Cardiac fibroblast (primary cell): ENCODE measurements around the gene PDE9A.

Experiments
- DNase-seq, 2 donors: peaks; one replicate each; pipeline versions ENCODE4 v3.0.0 to v3.0.0-alpha.2; 2010; ENCODE audit warnings: low read depth in 2 of 2
- H3K4me3 ChIP-seq, 2 donors: replicated peaks in 1 of 2; 1 replicate in 1 of 2; 2 replicates in 1 of 2; pipeline ENCODE4 v1.5.1; 2011; ENCODE audit warnings: low read depth in 2 of 2, low read length in 2 of 2, mild to moderate bottlenecking in 2 of 2, moderate library complexity in 1 of 2
- TF ChIP-seq, protein P1 (sequence below): IDR thresholded peaks from one replicate; pipeline ENCODE4 v1.5.1; 2011; ENCODE audit warnings: low read depth, mild to moderate bottlenecking, low read length, inconsistent platforms

The PDE9A gene

DNA sequence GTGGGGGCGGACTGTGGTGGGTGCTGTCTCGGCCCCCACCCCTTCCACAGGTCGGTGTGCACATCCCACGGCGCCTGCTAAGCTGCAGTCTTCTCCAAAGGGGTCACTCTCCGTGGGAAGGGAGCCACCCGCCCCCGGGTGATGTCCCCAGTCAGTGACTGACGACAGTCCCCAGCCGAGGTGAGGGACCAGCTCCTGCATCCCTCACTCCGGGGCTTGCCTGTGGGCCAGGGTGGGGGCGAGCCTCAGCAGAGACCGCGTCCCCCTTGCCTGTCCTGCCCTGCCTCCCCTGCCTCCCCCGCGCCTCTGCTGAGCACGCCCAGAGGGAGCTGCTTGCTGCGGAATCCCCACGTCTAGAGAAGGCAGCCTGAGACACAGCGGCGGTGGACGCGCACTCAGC is 35.9 kb upstream of the PDE9A start:
- no peak for DNase-seq
- TF ChIP-seq, protein P1, sequence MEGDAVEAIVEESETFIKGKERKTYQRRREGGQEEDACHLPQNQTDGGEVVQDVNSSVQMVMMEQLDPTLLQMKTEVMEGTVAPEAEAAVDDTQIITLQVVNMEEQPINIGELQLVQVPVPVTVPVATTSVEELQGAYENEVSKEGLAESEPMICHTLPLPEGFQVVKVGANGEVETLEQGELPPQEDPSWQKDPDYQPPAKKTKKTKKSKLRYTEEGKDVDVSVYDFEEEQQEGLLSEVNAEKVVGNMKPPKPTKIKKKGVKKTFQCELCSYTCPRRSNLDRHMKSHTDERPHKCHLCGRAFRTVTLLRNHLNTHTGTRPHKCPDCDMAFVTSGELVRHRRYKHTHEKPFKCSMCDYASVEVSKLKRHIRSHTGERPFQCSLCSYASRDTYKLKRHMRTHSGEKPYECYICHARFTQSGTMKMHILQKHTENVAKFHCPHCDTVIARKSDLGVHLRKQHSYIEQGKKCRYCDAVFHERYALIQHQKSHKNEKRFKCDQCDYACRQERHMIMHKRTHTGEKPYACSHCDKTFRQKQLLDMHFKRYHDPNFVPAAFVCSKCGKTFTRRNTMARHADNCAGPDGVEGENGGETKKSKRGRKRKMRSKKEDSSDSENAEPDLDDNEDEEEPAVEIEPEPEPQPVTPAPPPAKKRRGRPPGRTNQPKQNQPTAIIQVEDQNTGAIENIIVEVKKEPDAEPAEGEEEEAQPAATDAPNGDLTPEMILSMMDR: no peak
- no peak overlapping the region for H3K4me3 ChIP-seq

- no peak for DNase-seq
- TF ChIP-seq, protein P1: no peak
- no peak overlapping the region for H3K4me3 ChIP-seq
Measured at GRCh38 chr21:42618707-42619102, 34.7 kb upstream of the PDE9A start.

DNA sequence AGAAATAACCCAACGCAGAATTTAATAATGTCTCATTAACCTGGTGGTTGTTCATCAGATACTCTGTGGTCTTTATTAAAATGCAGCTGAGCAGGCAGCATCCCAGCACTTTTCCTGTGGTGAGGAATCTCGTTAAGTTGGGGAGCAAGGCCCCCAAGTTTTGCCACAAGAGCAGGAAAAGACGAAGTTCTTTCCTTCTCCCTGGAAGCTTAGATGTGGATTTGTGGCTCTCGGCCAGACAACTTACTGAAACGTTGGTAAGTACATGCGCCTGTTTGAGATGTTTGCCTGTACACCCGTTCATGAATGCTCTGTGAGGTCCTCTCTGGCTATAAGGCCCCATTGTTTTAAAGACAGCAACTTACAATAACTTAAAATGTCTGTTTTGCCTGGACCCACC is 34.3 kb upstream of the PDE9A start:
- TF ChIP-seq, protein P1: no peak
- no peak overlapping the region for H3K4me3 ChIP-seq
- no peak for DNase-seq

DNA sequence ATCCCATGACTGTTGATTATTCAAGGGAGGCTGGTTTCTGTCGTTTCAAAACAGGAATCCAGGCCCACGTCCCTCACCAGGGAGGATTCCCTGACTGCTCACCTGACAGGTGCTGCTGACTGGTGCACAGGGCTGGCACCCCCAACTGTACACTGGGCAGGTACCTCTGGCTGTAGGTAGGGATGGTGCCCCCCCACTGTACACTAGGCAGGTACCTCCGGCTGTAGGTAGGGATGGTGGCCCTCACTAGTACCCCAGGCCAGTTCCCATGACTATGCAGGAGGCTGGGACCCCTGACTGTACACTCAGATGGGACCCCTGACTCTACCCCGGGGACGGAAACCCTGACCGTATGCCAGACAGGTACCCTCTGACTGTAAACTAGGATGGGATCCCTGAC is 33.6 kb upstream of the PDE9A start:
- DNase-seq: no peak
- no peak overlapping the region for H3K4me3 ChIP-seq
- TF ChIP-seq, protein P1: no peak

DNA sequence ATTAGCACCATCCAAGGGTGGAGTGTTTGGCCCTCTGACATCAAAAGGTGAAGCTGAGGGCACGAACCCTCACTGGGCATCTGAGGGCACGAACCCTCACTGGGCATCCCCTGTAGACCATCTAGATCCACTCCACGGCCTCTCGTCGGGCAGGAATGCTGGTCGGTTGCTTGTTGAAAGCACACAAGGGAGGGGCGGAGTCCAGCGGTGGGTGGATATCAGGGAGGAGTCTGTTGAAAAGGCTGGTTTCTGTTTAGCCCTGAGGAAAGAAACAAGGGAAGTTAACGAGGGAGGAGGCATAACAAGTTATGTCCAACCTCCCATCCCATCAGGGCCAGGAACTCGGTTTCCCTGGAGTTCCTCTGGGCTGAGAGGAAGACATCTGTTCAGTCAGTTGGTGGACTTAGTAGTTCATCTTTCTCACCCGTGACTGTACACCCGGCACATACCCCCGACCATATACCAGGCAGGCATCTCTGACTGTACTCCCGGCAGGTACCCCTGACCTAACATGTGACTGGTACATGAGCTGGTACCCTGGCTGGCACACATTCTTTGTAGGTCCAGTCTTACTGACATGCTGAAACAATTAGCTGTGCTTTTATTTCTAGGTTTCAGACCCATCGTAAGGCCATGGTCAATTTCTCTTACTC is 32.1 kb upstream of the PDE9A start:
- no peak overlapping the region for H3K4me3 ChIP-seq
- TF ChIP-seq, protein P1: no peak
- peak in 1 of 2 donors; percentile 13 for DNase-seq

DNA sequence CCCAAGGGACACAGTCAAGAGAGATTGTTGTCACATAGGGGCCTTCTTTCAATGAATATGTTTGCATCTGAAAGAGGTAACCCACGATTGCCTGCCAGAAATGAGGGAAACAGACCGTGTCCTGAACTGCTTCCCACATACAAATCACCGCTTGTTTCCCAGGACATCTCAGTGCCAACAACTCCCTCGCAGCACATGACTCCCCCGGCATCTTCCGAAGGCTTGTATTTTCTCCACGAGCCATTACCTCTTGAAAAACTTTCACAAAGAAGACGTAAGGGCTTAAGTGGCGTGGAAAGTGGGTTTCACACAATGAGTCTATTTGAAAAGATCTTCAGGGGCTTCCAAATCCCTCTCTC is 31.6 kb upstream of the PDE9A start:
- H3K4me3 ChIP-seq: no peak overlapping the region
- no peak for DNase-seq
- TF ChIP-seq, protein P1: no peak

DNA sequence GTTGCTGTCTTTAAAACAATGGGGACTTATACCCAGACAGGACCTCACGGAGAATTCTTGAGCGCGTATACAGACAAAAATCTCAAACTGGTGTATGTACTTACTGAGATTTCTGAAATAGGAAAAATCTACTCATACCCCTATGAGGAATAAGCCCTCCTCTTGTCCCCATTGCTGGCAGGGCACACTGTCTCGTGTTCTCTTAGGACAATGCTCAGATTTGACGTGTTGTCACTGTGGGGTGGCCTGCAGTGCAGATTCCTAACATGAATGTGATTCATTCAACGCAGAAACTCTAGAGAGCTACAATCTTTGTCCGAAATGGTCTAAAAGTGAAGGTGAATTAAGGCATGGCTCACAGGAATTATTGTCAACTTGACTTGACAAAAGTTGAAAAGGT is 31.1 kb upstream of the PDE9A start:
- DNase-seq: no peak
- TF ChIP-seq, protein P1: no peak
- no peak overlapping the region for H3K4me3 ChIP-seq
